Neural cell (in vitro differentiated cells): Measurements from ENCODE around the gene ARMC9.

ENCODE experiments used
- CTCF ChIP-seq: fragments of 450-650 bp; IDR thresholded peaks from 2 replicates; pipeline ENCODE4 v1.5.1; 2014; ENCODE audit warnings: antibody characterized with exemption, mild to moderate bottlenecking, moderate library complexity; ENCODE audit not compliant: poor library complexity, severe bottlenecking
- EP300 ChIP-seq: fragments of 450-650 bp; conservative IDR thresholded peaks from 2 replicates; pipeline ENCODE4 v1.6.1; 2014; ENCODE audit warnings: antibody characterized with exemption, mild to moderate bottlenecking, moderate library complexity; ENCODE audit not compliant: poor library complexity, severe bottlenecking
- REST ChIP-seq: IDR thresholded peaks from 2 replicates; pipeline ENCODE4 v1.6.1; 2012; ENCODE audit warnings: borderline replicate concordance

GRCh38 chr2:231174211-231174651, 24.2 kb upstream of the ARMC9 start:
- TF ChIP-seq EP300, result no peak
- no peak for TF ChIP-seq REST
- no peak for TF ChIP-seq CTCF
